ENCODE measurements around the gene RAD9A.

Gene RAD9A

GRCh38 chr11:67428052-67429001 lies 36.5 kb downstream of the RAD9A start, which contains the start of gene RPS6KB2:
Gene RPS6KB2, plus strand, starts transcription at chr11:67428494. Its CDS starts 52 bp downstream, at chr11:67428546.
- peak; percentile 89 for TF ChIP-seq POLR2AphosphoS5 (IDR thresholded peaks at IDR 0.05; ENCODE audit: borderline replicate concordance, low read depth, low read length)
- no peak for TF ChIP-seq FOXP2 (optimal IDR thresholded peaks at IDR 0.05; ENCODE audit: control extremely low read depth, extremely low read length, insufficient read depth)
- peak within 1 kb of the TSS; percentile 88 for H3K4me3 ChIP-seq
- H3K27ac ChIP-seq = peak within 1 kb of the TSS; percentile 43; the same call in 1 of the 2 replicates
- H3K9me3 ChIP-seq (ENCODE audit: low read depth, low read length) = no peaks in the 10 kb centered on the region
- H3K36me3 ChIP-seq (ENCODE audit: insufficient read depth, low read length) = peaks cover 15% of the 10 kb centered on the region; the same call in 1 of the 2 replicates
- peak; percentile 81 for DNase-seq (ENCODE audit: low read depth, low spot score)
- H3K9ac ChIP-seq (ENCODE audit: insufficient read length) = peak within 1 kb of the TSS; percentile 88

DNA sequence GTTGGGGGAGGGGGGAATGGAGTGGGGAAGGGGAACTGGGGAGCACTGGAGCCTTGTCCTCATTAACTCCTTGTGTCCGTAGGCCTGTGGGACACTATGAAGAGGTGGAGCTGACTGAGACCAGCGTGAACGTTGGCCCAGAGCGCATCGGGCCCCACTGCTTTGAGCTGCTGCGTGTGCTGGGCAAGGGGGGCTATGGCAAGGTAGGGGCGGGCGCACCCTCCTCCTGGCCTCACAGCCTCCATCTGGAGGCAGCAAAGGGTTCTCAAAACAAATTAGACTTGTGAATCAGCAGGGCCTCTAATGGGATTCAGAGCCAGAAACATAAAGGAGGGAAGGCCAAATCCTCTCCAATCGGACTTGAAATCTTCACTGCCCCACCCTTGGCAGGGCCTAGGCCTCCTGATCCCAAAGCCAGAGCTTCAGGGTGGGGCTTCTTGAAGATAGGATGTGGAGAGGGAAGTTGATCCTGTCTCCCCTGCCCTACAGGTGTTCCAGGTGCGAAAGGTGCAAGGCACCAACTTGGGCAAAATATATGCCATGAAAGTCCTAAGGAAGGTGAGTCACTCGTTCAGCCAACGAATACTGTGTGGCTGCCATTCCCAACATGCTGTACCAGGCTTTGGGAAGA lies 37.4 kb downstream of the RAD9A start:
- no peak for DNase-seq (ENCODE audit: low read depth, low spot score)
- Histone ChIP-seq H3K36me3 (ENCODE audit: insufficient read depth, low read length) (peaks cover 18% of the 10 kb centered on the region; the same call in 1 of the 2 replicates), H3K9me3 (ENCODE audit: low read depth, low read length) (no peaks in the 10 kb centered on the region), H3K4me3 (peak overlapping the region; percentile 88), H3K27ac (no peak overlapping the region), H3K9ac (ENCODE audit: insufficient read length) (peak overlapping the region; percentile 88)
- TF ChIP-seq EZH2 (IDR thresholded peaks at IDR 0.05) = no peak
- no peak for TF ChIP-seq FOXP2 (optimal IDR thresholded peaks at IDR 0.05; ENCODE audit: control extremely low read depth, extremely low read length, insufficient read depth)
- TF ChIP-seq POLR2AphosphoS5 (IDR thresholded peaks at IDR 0.05; ENCODE audit: borderline replicate concordance, low read depth, low read length) = no peak

- H3K9me3 ChIP-seq (ENCODE audit: low read depth, low read length) = no peaks in the 10 kb centered on the region
- no peak overlapping the region for H3K9ac ChIP-seq (ENCODE audit: insufficient read length)
- no peak overlapping the region for H3K4me3 ChIP-seq
- TF ChIP-seq EZH2 (IDR thresholded peaks at IDR 0.05) (no peak), POLR2AphosphoS5 (IDR thresholded peaks at IDR 0.05; ENCODE audit: borderline replicate concordance, low read depth, low read length) (no peak)
- DNase-seq (ENCODE audit: low read depth, low spot score) = no peak
- H3K36me3 ChIP-seq (ENCODE audit: insufficient read depth, low read length) = peaks cover 18% of the 10 kb centered on the region; the same call in 1 of the 2 replicates
- no peak overlapping the region for H3K27ac ChIP-seq
Measured at GRCh38 chr11:67429722-67430121, 37.9 kb downstream of the RAD9A start.

DNA sequence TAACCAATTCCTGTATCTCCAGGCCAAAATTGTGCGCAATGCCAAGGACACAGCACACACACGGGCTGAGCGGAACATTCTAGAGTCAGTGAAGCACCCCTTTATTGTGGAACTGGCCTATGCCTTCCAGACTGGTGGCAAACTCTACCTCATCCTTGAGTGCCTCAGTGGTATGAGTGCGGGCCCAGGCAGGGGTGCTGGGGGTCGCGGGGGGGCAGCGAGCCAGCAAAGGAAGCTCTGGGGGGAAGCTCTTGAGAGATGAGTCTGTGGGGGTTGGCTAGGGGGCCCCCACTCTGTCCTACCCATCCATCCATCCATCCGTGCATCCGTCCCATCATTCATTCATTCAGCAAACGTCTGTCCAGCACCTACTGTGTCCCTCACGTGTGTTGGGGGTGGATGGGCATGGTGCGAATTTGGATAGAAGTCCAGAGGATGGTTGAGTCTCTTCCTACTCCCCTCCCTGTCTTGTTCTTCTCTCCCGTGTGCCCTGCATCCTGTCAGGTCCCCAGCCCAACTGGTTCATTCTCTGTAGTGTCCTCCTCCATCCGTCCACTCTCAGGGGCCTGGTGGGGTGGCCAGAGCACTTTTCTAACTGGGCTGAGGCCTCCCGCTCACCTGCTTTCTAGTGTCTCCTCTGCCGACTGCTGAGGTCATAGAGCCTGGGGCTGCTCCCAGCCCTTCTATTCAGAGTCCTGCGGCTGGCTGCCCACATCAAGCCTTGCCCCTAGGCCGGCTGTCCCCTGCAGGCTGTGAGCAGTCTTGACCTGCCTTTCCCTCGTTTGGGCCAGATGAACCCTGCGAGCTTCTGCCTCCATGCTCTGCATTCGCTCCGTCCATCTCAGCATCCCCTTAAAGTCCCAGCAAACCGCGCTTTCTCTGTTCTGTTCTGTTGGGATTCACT lies 39.8 kb downstream of the RAD9A start:
- TF ChIP-seq POLR2AphosphoS5 (IDR thresholded peaks at IDR 0.05; ENCODE audit: borderline replicate concordance, low read depth, low read length) (no peak), FOXP2 (optimal IDR thresholded peaks at IDR 0.05; ENCODE audit: control extremely low read depth, extremely low read length, insufficient read depth) (no peak), EZH2 (IDR thresholded peaks at IDR 0.05) (no peak)
- Histone ChIP-seq H3K9me3 (ENCODE audit: low read depth, low read length) (no peaks in the 10 kb centered on the region), H3K27ac (no peak overlapping the region), H3K36me3 (ENCODE audit: insufficient read depth, low read length) (peaks cover 18% of the 10 kb centered on the region; the same call in 1 of the 2 replicates), H3K4me3 (no peak overlapping the region), H3K9ac (ENCODE audit: insufficient read length) (no peak overlapping the region)
- DNase-seq (ENCODE audit: low read depth, low spot score) = no peak

DNA sequence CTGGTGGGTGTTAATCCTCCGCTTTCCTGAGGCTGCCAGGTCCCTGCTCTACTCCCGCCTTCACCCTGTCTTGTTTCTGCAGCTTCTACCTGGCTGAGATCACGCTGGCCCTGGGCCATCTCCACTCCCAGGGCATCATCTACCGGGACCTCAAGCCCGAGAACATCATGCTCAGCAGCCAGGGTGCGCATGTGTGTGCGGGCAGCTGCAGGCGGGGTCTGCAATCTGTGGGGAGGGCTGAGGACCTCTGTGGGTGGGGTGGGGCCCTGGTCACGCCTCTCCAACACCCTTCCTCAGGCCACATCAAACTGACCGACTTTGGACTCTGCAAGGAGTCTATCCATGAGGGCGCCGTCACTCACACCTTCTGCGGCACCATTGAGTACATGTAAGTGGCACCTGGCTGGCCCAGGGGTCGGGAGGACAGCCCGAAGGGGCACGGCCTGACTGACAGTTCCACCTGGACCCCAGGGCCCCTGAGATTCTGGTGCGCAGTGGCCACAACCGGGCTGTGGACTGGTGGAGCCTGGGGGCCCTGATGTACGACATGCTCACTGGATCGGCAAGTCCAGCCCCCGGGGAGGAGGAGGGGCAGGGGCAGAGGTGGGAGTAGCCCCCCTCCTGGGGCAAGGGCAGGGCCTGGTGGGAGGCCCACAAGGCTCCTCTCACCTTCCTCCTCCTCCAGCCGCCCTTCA lies 41.0 kb downstream of the RAD9A start:
- DNase-seq (ENCODE audit: low read depth, low spot score) = no peak
- Histone ChIP-seq H3K36me3 (ENCODE audit: insufficient read depth, low read length) (peaks cover 18% of the 10 kb centered on the region; the same call in 1 of the 2 replicates), H3K4me3 (no peak overlapping the region), H3K9me3 (ENCODE audit: low read depth, low read length) (no peaks in the 10 kb centered on the region), H3K27ac (no peak overlapping the region), H3K9ac (ENCODE audit: insufficient read length) (no peak overlapping the region)
- no peak for TF ChIP-seq FOXP2 (optimal IDR thresholded peaks at IDR 0.05; ENCODE audit: control extremely low read depth, extremely low read length, insufficient read depth)
- no peak for TF ChIP-seq POLR2AphosphoS5 (IDR thresholded peaks at IDR 0.05; ENCODE audit: borderline replicate concordance, low read depth, low read length)
- TF ChIP-seq EZH2 (IDR thresholded peaks at IDR 0.05) = no peak

DNA sequence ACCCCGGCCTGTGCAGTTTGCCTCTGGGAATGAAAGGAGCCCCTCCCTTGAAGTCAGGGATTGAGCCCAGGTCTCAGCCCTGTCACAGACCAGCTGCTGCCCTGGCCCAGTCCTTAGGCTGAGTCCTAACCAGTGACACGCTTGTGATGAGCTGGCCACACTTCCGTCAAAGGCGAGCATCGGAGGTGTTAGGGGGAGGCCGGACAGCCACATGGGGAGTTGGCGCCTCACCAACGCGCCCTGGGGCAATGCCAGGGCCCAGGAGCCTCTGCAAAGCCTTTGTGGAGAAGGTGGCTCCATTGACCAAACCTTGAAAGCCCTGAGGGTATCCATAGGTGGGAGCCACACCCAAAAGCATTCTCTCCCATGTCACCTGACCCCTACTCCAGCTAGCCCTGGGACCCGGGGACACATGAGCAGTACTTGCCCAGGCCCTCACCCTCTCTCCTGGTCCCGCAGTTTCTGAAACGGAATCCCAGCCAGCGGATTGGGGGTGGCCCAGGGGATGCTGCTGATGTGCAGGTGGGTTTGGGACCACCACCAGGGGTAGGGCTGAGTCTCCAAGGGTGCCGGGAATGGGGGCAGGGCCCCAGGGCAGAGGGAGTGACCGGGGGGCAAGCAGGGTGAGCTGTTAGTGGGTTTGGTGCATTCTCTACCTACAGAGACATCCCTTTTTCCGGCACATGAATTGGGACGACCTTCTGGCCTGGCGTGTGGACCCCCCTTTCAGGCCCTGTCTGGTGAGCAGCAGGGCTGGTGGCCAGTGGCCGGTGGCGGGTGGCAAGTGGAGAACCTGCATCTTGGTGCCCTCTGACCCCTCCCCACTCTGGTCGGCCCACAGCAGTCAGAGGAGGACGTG lies 42.0 kb downstream of the RAD9A start:
- H3K27ac ChIP-seq = no peak overlapping the region
- H3K9me3 ChIP-seq (ENCODE audit: low read depth, low read length) = no peaks in the 10 kb centered on the region
- H3K36me3 ChIP-seq (ENCODE audit: insufficient read depth, low read length) = peaks cover 18% of the 10 kb centered on the region; the same call in 1 of the 2 replicates
- TF ChIP-seq EZH2 (IDR thresholded peaks at IDR 0.05) = no peak
- TF ChIP-seq FOXP2 (optimal IDR thresholded peaks at IDR 0.05; ENCODE audit: control extremely low read depth, extremely low read length, insufficient read depth) = no peak
- TF ChIP-seq POLR2AphosphoS5 (IDR thresholded peaks at IDR 0.05; ENCODE audit: borderline replicate concordance, low read depth, low read length) = no peak
- DNase-seq (ENCODE audit: low read depth, low spot score) = no peak
- no peak overlapping the region for H3K4me3 ChIP-seq
- no peak overlapping the region for H3K9ac ChIP-seq (ENCODE audit: insufficient read length)
